ENCODE measurements around the gene MAD1L1.

Gene MAD1L1

DNA sequence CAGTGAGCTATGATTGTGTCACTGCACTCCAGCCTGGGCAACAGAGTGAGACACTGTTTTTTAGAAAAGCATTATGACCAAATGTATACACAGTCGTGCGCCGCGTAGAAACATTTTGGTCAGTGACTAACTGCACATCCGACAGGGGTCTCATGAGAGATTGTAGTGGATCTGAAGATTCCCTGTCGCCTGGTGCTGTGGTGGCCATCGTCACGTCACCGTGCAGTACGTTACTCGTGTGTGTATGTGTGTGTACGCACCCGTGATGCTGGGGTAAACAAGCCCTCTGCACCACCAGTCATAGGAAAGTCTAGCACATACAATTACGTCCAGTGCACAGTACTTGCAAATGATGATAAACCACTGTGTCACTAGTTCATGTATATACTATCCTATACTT lies 453.3 kb downstream of the MAD1L1 start:
- H3K27me3 ChIP-seq (ENCODE audit: control insufficient read depth in 5 of 5, insufficient read depth in 4 of 5, low read length in 5 of 5) = peaks cover 0 to 3% (median 2%) of the 10 kb centered on the region in 5 donors
- no peak overlapping the region for H3K27ac ChIP-seq (ENCODE audit: low read depth, low read length)
- no peaks in the 10 kb centered on the region for H3K36me3 ChIP-seq (ENCODE audit: control insufficient read depth in 5 of 5, insufficient read depth in 5 of 5, low read length in 5 of 5)
- no peak overlapping the region for H3K9ac ChIP-seq (ENCODE audit: low read length in 5 of 5)
- no peak overlapping the region for H3K4me3 ChIP-seq (ENCODE audit: low read depth in 1 of 5, low read length in 5 of 5)
- no peaks in the 10 kb centered on the region for H3K4me1 ChIP-seq (ENCODE audit: control insufficient read depth in 5 of 5, insufficient read depth in 5 of 5, low read length in 5 of 5)
- H3K9me3 ChIP-seq (ENCODE audit: control insufficient read depth in 5 of 5, low read length in 5 of 5) = peaks cover 4 to 8% (median 6%) of the 10 kb centered on the region in 5 donors

DNA sequence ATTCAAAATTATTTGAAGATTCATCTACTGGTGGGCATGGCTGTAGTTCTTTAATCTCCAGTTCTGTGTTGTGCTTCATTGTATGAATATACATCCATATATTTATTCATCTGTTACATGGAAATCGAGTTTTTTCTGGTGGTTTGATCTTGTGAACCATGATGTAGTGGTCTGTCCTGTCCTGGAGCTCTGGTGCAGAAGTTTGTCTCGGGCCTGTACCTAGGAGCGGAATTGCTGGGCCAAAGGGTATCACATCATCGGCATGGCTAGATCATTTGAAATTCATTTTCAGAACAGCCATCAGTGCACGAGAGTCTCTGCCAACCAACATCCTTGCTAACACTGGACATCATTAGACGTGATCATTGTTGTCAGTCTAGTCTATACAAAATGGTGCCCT lies 455.6 kb downstream of the MAD1L1 start:
- Histone ChIP-seq H3K27ac (ENCODE audit: low read depth, low read length) (no peak overlapping the region), H3K4me3 (ENCODE audit: low read depth in 1 of 5, low read length in 5 of 5) (no peak overlapping the region), H3K4me1 (ENCODE audit: control insufficient read depth in 5 of 5, insufficient read depth in 5 of 5, low read length in 5 of 5) (no peaks in the 10 kb centered on the region), H3K27me3 (ENCODE audit: control insufficient read depth in 5 of 5, insufficient read depth in 4 of 5, low read length in 5 of 5) (peaks cover 0 to 3% (median 2%) of the 10 kb centered on the region in 5 donors), H3K36me3 (ENCODE audit: control insufficient read depth in 5 of 5, insufficient read depth in 5 of 5, low read length in 5 of 5) (no peaks in the 10 kb centered on the region), H3K9me3 (ENCODE audit: control insufficient read depth in 5 of 5, low read length in 5 of 5) (peaks cover 4 to 9% (median 6%) of the 10 kb centered on the region in 5 donors), H3K9ac (ENCODE audit: low read length in 5 of 5) (no peak overlapping the region)

DNA sequence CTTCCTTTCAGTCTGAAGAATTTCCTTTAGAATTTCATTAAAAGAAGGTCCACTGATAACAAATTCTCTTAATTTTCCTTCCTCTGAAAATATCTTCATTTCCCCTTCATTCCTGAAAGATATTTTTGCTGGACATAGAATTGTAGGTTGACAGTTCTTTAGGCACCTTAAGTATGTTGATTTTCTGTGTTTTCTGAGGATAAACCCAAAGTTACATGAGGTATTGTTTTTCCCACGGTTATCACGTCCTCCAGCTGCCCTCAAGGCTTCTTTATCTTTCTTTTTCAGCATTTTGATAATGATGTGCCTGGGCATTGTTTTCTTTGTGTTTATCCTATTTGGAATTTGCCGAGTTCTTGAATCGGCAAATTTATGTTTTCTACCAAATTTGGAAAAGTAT lies 457.4 kb downstream of the MAD1L1 start:
- Histone ChIP-seq H3K4me3 (ENCODE audit: low read depth in 1 of 5, low read length in 5 of 5) (no peak overlapping the region), H3K36me3 (ENCODE audit: control insufficient read depth in 5 of 5, insufficient read depth in 5 of 5, low read length in 5 of 5) (no peaks in the 10 kb centered on the region), H3K27ac (ENCODE audit: low read depth, low read length) (no peak overlapping the region)

DNA sequence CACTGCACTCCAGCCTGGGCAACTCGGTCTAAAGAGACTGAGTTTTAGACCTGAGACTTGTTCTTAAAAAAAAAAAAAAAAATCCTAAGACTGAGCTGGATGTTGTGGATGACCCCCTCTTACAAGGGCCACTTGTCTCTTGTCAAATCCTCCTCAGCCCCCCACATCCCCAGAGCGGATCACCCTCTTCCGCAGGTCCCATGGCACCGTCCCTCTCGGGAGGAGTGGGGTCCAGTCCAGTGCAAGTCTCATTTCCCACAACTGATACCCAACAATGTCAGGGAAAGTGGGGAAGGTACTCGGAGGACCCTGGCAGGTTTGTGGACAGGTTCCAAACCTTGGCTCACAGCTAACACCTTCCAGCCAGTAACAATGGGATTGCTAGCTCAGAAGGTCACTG lies 462.4 kb downstream of the MAD1L1 start:
- no peak overlapping the region for H3K27ac ChIP-seq (ENCODE audit: low read depth, low read length)
- H3K4me3 ChIP-seq (ENCODE audit: low read depth in 1 of 5, low read length in 5 of 5) = no peak overlapping the region
- peaks cover 0 to 7% (median 4%) of the 10 kb centered on the region in 5 donors for H3K27me3 ChIP-seq (ENCODE audit: control insufficient read depth in 5 of 5, insufficient read depth in 4 of 5, low read length in 5 of 5)
- H3K9ac ChIP-seq (ENCODE audit: low read length in 5 of 5) = no peak overlapping the region
- H3K9me3 ChIP-seq (ENCODE audit: control insufficient read depth in 5 of 5, low read length in 5 of 5) = peaks cover 0 to 4% (median under 1%) of the 10 kb centered on the region in 5 donors
- no peaks in the 10 kb centered on the region for H3K36me3 ChIP-seq (ENCODE audit: control insufficient read depth in 5 of 5, insufficient read depth in 5 of 5, low read length in 5 of 5)
- H3K4me1 ChIP-seq (ENCODE audit: control insufficient read depth in 5 of 5, insufficient read depth in 5 of 5, low read length in 5 of 5) = no peaks in the 10 kb centered on the region

More for the DNA sequence above, 457.4 kb downstream of the MAD1L1 start:
- no peak overlapping the region for H3K9ac ChIP-seq (ENCODE audit: low read length in 5 of 5)
- H3K27me3 ChIP-seq (ENCODE audit: control insufficient read depth in 5 of 5, insufficient read depth in 4 of 5, low read length in 5 of 5) = peaks cover 0 to 3% (median 2%) of the 10 kb centered on the region in 5 donors
- no peaks in the 10 kb centered on the region for H3K4me1 ChIP-seq (ENCODE audit: control insufficient read depth in 5 of 5, insufficient read depth in 5 of 5, low read length in 5 of 5)
- H3K9me3 ChIP-seq (ENCODE audit: control insufficient read depth in 5 of 5, low read length in 5 of 5) = peaks cover 4 to 9% (median 6%) of the 10 kb centered on the region in 5 donors

DNA sequence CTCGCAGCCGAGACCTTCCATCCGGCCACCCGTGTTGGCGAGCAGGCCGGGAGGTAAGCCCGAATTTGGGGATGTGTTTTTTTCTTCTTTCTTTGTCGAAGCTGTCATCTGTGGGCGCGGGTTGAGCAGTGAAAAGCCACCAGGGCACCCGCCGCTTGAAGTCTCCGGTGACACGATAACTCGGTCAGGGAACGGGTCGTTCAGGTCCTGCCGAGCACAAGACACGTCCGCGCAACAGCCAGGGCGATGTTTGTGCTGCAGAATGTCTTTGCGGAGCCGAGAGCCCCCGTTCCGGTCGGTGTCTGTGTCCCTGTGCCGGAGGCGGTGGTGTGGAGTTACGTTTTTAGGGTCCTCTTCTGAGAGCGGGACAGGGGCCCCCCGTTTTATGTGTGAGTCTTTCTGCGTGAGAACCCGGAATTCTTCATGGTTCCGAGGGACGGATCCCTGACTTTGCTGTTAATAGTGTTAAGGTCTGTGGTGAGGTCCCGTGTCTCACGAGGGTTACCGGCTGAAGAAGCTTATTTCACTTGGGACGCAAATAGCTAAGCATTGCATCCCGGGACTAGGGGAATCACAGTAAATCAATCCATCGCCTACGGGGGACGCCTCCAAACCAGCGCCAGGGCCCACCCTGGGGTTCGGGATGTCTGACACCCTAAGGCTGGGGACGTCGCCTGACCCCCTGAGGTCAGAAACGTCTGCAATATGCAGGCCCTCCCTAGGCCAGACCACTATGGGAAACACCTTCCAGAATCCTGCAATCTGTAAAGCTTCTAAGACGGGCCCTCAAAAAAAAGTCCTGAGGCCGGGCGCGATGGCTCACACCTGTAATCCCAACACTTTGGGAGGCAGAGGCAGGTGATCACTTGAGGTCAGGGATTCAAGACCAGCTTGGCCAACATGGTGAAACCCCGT lies 463.2 kb downstream of the MAD1L1 start:
- Histone ChIP-seq H3K27ac (ENCODE audit: low read depth, low read length) (no peak overlapping the region), H3K4me3 (ENCODE audit: low read depth in 1 of 5, low read length in 5 of 5) (no peak overlapping the region)

DNA sequence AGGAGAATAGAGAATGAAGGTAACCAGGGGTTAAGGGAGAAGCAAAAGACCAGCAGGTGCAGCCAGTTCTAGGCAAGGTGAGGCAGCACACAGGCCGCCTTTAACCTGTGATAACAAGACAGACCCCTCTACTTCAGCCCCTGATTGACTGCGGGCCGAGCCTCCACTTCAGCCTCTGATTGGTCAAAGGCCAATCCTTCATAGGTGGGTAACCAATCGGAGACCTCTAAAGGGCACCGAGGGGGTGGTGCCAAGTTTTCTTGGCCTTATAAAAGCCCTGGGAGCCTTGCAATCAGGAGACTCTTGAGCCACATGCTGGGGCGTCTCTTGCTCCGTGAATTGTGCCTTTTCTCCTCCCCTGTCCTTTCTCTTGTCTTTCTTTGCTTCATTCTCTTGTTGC lies 463.9 kb downstream of the MAD1L1 start:
- Histone ChIP-seq H3K9me3 (ENCODE audit: control insufficient read depth in 5 of 5, low read length in 5 of 5) (peaks cover 0 to 5% (median 2%) of the 10 kb centered on the region in 5 donors), H3K4me1 (ENCODE audit: control insufficient read depth in 5 of 5, insufficient read depth in 5 of 5, low read length in 5 of 5) (peaks cover 0 to 2% (median 0%) of the 10 kb centered on the region in 5 donors), H3K4me3 (ENCODE audit: low read depth in 1 of 5, low read length in 5 of 5) (no peak overlapping the region), H3K9ac (ENCODE audit: low read length in 5 of 5) (no peak overlapping the region), H3K27ac (ENCODE audit: low read depth, low read length) (no peak overlapping the region), H3K36me3 (ENCODE audit: control insufficient read depth in 5 of 5, insufficient read depth in 5 of 5, low read length in 5 of 5) (no peaks in the 10 kb centered on the region), H3K27me3 (ENCODE audit: control insufficient read depth in 5 of 5, insufficient read depth in 4 of 5, low read length in 5 of 5) (peaks cover 0 to 7% (median 4%) of the 10 kb centered on the region in 5 donors)

More for the DNA sequence above, 463.2 kb downstream of the MAD1L1 start:
- Histone ChIP-seq H3K9me3 (ENCODE audit: control insufficient read depth in 5 of 5, low read length in 5 of 5) (peaks cover 0 to 2% (median 0%) of the 10 kb centered on the region in 5 donors), H3K27me3 (ENCODE audit: control insufficient read depth in 5 of 5, insufficient read depth in 4 of 5, low read length in 5 of 5) (peaks cover 0 to 7% (median 4%) of the 10 kb centered on the region in 5 donors), H3K4me1 (ENCODE audit: control insufficient read depth in 5 of 5, insufficient read depth in 5 of 5, low read length in 5 of 5) (no peaks in the 10 kb centered on the region), H3K36me3 (ENCODE audit: control insufficient read depth in 5 of 5, insufficient read depth in 5 of 5, low read length in 5 of 5) (no peaks in the 10 kb centered on the region), H3K9ac (ENCODE audit: low read length in 5 of 5) (no peak overlapping the region)

DNA sequence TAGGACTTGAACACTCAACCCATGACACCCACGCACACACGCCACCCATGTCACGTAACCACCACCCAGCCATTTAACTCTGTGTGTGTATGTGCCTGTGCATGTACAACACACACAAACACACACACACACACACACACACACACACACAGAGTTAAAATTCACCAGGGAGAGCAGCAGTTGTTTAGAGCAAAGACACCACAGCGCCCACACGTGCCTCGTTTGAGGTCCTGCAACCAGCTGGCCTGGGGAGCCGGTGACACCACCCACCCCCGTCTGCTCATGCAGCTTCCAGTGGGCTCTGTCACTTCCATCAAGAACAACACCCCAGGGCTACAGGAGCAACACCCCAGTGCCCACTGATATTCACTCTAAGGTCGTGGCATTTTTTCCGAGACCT lies 465.2 kb downstream of the MAD1L1 start:
- H3K36me3 ChIP-seq (ENCODE audit: control insufficient read depth in 5 of 5, insufficient read depth in 5 of 5, low read length in 5 of 5) = no peaks in the 10 kb centered on the region
- peaks cover 0 to 2% (median 0%) of the 10 kb centered on the region in 5 donors for H3K4me1 ChIP-seq (ENCODE audit: control insufficient read depth in 5 of 5, insufficient read depth in 5 of 5, low read length in 5 of 5)
- peaks cover 0 to 9% (median 4%) of the 10 kb centered on the region in 5 donors for H3K27me3 ChIP-seq (ENCODE audit: control insufficient read depth in 5 of 5, insufficient read depth in 4 of 5, low read length in 5 of 5)
- no peak overlapping the region for H3K4me3 ChIP-seq (ENCODE audit: low read depth in 1 of 5, low read length in 5 of 5)
- H3K27ac ChIP-seq (ENCODE audit: low read depth, low read length) = no peak overlapping the region
- H3K9me3 ChIP-seq (ENCODE audit: control insufficient read depth in 5 of 5, low read length in 5 of 5) = peaks cover 0 to 11% (median 6%) of the 10 kb centered on the region in 5 donors
- H3K9ac ChIP-seq (ENCODE audit: low read length in 5 of 5) = no peak overlapping the region

All from subcutaneous abdominal adipose tissue (tissue), 5 donors.